DOHH2 (cell line): Measurements from ENCODE around the gene CCNI.

ENCODE experiments used
- EZH2phosphoT487 ChIP-seq: fragments of 200-600 bp; sonication (generic); IDR thresholded peaks from 2 replicates; pipeline ENCODE4 v1.6.1; 2017; ENCODE audit warnings: borderline replicate concordance, mild to moderate bottlenecking, antibody characterized with exemption, low read length, moderate library complexity, mixed read lengths
- TF ChIP-seq, protein P1 (sequence below): fragments of 200-600 bp; sonication (generic); IDR thresholded peaks from one replicate; pipeline ENCODE4 v1.5.1; 2014; ENCODE audit warnings: antibody characterized with exemption, mild to moderate bottlenecking, low read depth, low read length; ENCODE audit not compliant: poor library complexity, severe bottlenecking

DNA sequence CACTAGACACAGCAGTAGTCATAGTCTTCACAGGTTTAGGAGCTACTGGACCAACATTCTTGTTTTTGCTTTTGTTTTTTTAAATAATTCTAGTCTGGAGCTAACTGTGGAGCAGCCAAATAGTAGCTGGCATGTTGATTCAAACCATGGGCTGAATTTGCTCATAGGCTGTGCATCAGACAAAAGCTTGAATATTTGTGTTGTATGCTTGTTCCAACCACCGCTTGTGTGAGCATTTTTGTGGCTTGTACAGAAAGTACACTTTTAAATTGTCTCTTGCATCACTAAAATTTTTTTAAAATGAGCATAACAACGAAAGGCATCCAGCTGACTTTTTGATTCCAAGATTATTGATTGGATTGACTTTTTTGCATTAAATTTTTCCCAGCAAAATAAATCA lies 39.6 kb downstream of the CCNI start:
- TF ChIP-seq, protein P1, sequence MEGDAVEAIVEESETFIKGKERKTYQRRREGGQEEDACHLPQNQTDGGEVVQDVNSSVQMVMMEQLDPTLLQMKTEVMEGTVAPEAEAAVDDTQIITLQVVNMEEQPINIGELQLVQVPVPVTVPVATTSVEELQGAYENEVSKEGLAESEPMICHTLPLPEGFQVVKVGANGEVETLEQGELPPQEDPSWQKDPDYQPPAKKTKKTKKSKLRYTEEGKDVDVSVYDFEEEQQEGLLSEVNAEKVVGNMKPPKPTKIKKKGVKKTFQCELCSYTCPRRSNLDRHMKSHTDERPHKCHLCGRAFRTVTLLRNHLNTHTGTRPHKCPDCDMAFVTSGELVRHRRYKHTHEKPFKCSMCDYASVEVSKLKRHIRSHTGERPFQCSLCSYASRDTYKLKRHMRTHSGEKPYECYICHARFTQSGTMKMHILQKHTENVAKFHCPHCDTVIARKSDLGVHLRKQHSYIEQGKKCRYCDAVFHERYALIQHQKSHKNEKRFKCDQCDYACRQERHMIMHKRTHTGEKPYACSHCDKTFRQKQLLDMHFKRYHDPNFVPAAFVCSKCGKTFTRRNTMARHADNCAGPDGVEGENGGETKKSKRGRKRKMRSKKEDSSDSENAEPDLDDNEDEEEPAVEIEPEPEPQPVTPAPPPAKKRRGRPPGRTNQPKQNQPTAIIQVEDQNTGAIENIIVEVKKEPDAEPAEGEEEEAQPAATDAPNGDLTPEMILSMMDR, result no peak
- no peak for TF ChIP-seq EZH2phosphoT487
